HL-60/S4 (cell line): ENCODE measurements around the gene VTI1A.
"Not testable (repeated sequence)": the region's sequence is repeated elsewhere in the genome, so short reads cannot be mapped to it uniquely, and the experiment has no call there.

Experiments used
- in situ Hi-C: fragments of 300-500 bp; cut with MboI; formaldehyde crosslinking; loops from 2 replicates; pipeline ENCODE4 v1.14.3; 2022; ENCODE audit warnings: low sequenced_read_pairs

VTI1A gene

GRCh38 chr10:112446855-112447619, at the start of gene VTI1A, which contains the start of gene ZDHHC6:
Gene VTI1A, plus strand, starts transcription at chr10:112447215. Its CDS starts 159 bp downstream, at chr10:112447374.
Gene ZDHHC6, minus strand, starts transcription at chr10:112446914. Its CDS starts 1,478 bp downstream, at chr10:112445436.
- in situ Hi-C loops: no loop called here

GRCh38 chr10:112397592-112397991, 49.4 kb upstream of the VTI1A start:
- in situ Hi-C loops: no loop called here

- in situ Hi-C loops: no loop called here
Observed at GRCh38 chr10:112402917-112403316, 44.1 kb upstream of the VTI1A start.

GRCh38 chr10:112404617-112405016, 42.4 kb upstream of the VTI1A start:
- in situ Hi-C loops: no loop called here

- in situ Hi-C loops: not testable (repeated sequence)
Observed at GRCh38 chr10:112406806-112407205, 40.2 kb upstream of the VTI1A start.

GRCh38 chr10:112407696-112408095, 39.3 kb upstream of the VTI1A start:
- in situ Hi-C loops: no loop called here

- in situ Hi-C loops: no loop called here
Observed at GRCh38 chr10:112409299-112409698, 37.7 kb upstream of the VTI1A start.

- in situ Hi-C loops: no loop called here
Observed at GRCh38 chr10:112409755-112410154, 37.3 kb upstream of the VTI1A start.

GRCh38 chr10:112412696-112413095, 34.3 kb upstream of the VTI1A start:
- in situ Hi-C loops: no loop called here

- in situ Hi-C loops: no loop called here
Observed at GRCh38 chr10:112421731-112422130, 25.3 kb upstream of the VTI1A start.

- in situ Hi-C loops: no loop called here
Observed at GRCh38 chr10:112424651-112425050, 22.4 kb upstream of the VTI1A start.

GRCh38 chr10:112426111-112426510, 20.9 kb upstream of the VTI1A start:
- in situ Hi-C loops: no loop called here

GRCh38 chr10:112429147-112429546, 17.9 kb upstream of the VTI1A start:
- in situ Hi-C loops: no loop called here

- in situ Hi-C loops: no loop called here
Observed at GRCh38 chr10:112429654-112430230, 17.3 kb upstream of the VTI1A start.

GRCh38 chr10:112433136-112433535, 13.9 kb upstream of the VTI1A start:
- in situ Hi-C loops: no loop called here

- in situ Hi-C loops: no loop called here
Observed at GRCh38 chr10:112434988-112435619, 11.9 kb upstream of the VTI1A start.

- in situ Hi-C loops: no loop called here
Observed at GRCh38 chr10:112438356-112438755, 8.7 kb upstream of the VTI1A start.

- in situ Hi-C loops: no loop called here
Observed at GRCh38 chr10:112441520-112441919, 5.5 kb upstream of the VTI1A start.

- in situ Hi-C loops: no loop called here
Observed at GRCh38 chr10:112442063-112442462, 5.0 kb upstream of the VTI1A start.

GRCh38 chr10:112446055-112446854, 760 bp upstream of the VTI1A start:
- in situ Hi-C loops: no loop called here

- in situ Hi-C loops: no loop called here
Observed at GRCh38 chr10:112447620-112447928, 559 bp downstream of the VTI1A start.
